GM18505 (cell line): ENCODE measurements around the gene ZNF784.

Experiments used
- ATAC-seq: cut with Tn5 transposase; IDR thresholded peaks from one replicate; pipeline ENCODE4 v1.9.1; 2021; ENCODE audit not compliant: unreplicated experiment
- POLR2A ChIP-seq: IDR thresholded peaks from 4 replicates; pipeline ENCODE4 v1.6.1; 2011; ENCODE audit warnings: borderline replicate concordance; ENCODE audit not compliant: insufficient read depth, insufficient read length; ENCODE audit errors: extremely low read depth

Gene ZNF784

GRCh38 chr19:55614711-55615542 is 9.4 kb downstream of the ZNF784 start:
- ATAC-seq, result no peak
- TF ChIP-seq POLR2A, result no peak

- no peak for TF ChIP-seq POLR2A
- ATAC-seq, result no peak
Measured at GRCh38 chr19:55613930-55614710, 10.2 kb downstream of the ZNF784 start.

GRCh38 chr19:55613396-55613795 is 11.0 kb downstream of the ZNF784 start:
- no peak for ATAC-seq
- TF ChIP-seq POLR2A, result no peak

- no peak for TF ChIP-seq POLR2A
- ATAC-seq, result no peak
Measured at GRCh38 chr19:55611983-55612645, 12.3 kb downstream of the ZNF784 start.

- no peak for TF ChIP-seq POLR2A
- ATAC-seq, result no peak
Measured at GRCh38 chr19:55611300-55611982, 12.9 kb downstream of the ZNF784 start.

- TF ChIP-seq POLR2A, result no peak
- ATAC-seq, result no peak
Measured at GRCh38 chr19:55609326-55609725, 15.0 kb downstream of the ZNF784 start.

GRCh38 chr19:55606817-55607216 is 17.5 kb downstream of the ZNF784 start:
- no peak for TF ChIP-seq POLR2A
- no peak for ATAC-seq

GRCh38 chr19:55606471-55606787 is 17.9 kb downstream of the ZNF784 start:
- no peak for ATAC-seq
- no peak for TF ChIP-seq POLR2A

GRCh38 chr19:55605637-55606470 is 18.5 kb downstream of the ZNF784 start, which contains the start of gene ZNF865:
Gene ZNF865 (plus strand): TSS chr19:55605647. CDS start chr19:55613619, 7,972 bp downstream.
- peak; percentile 32 for ATAC-seq
- peak; percentile 53 for TF ChIP-seq POLR2A

GRCh38 chr19:55605207-55605636 is 19.1 kb downstream of the ZNF784 start:
- ATAC-seq, result peak; percentile 67
- peak; percentile 14 for TF ChIP-seq POLR2A

GRCh38 chr19:55603581-55604292 is 20.6 kb downstream of the ZNF784 start:
- TF ChIP-seq POLR2A, result no peak
- no peak for ATAC-seq
